ENCODE data around the gene ZBTB20.

ZBTB20 gene

GRCh38 chr3:114284644-114285043 lies 862.4 kb downstream of the ZBTB20 start:
- TF ChIP-seq, protein P1, sequence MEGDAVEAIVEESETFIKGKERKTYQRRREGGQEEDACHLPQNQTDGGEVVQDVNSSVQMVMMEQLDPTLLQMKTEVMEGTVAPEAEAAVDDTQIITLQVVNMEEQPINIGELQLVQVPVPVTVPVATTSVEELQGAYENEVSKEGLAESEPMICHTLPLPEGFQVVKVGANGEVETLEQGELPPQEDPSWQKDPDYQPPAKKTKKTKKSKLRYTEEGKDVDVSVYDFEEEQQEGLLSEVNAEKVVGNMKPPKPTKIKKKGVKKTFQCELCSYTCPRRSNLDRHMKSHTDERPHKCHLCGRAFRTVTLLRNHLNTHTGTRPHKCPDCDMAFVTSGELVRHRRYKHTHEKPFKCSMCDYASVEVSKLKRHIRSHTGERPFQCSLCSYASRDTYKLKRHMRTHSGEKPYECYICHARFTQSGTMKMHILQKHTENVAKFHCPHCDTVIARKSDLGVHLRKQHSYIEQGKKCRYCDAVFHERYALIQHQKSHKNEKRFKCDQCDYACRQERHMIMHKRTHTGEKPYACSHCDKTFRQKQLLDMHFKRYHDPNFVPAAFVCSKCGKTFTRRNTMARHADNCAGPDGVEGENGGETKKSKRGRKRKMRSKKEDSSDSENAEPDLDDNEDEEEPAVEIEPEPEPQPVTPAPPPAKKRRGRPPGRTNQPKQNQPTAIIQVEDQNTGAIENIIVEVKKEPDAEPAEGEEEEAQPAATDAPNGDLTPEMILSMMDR (IDR thresholded peaks at IDR 0.05; ENCODE audit: low read depth, low read length, missing control alignments) = no peak
- DNase-seq (ENCODE audit: extremely low read depth, low read depth) = no peak

More at GRCh38 chr3:114284644-114285043, 862.4 kb downstream of the ZBTB20 start:
- no peak overlapping the region for H3K4me3 ChIP-seq (replicated peaks; ENCODE audit: low read depth, low read length)

Data from HFF-Myc (cell line).